ENCODE results near the gene SPEM3.

SPEM3 gene

GRCh38 chr17:7428557-7428956, at the start of gene SPEM3:
SPEM3 (plus strand) TSS chr17:7428857; CDS start chr17:7428903, 46 bp downstream.
- DNase-seq, result no peak

DNA sequence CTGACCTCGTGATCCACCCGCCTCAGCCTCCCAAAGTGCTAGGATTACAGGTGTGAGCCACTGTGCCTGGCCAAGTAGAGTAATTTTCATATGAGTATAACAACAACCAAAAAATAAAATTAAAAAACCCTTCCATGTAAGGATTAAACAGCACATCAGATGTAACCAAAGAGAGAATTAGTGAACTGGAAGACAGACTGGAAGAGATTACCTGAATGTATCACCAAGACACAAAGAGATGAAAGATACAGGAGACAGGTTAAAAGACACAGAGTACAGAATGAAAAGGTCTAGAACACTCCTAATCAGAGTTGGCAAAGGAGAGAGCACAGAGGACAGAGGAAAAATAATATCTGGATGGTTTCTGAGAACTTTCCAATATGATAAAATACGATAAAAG, 49.5 kb upstream of the SPEM3 start:
- DNase-seq, result no peak

DNA sequence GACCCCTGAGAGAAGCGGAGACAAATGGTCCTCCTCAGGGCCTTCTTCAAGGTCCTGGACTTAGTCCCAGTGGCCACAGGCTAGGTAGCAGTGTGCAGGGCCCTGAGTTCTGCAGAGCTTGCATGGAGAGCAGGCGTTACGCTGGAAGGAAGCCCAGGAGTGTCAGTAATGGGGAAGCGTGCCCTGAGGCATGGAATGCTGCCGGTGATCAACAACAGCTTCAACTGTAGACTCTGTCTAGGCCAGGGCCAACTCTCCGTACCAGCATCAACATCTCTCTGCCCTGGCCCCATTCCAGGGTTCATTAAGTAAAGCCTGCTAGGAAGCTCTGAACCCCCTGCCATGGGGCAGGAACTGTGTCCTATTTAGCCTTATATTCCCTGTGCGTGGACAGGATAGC, 48.3 kb upstream of the SPEM3 start:
- DNase-seq, result no peak

DNA sequence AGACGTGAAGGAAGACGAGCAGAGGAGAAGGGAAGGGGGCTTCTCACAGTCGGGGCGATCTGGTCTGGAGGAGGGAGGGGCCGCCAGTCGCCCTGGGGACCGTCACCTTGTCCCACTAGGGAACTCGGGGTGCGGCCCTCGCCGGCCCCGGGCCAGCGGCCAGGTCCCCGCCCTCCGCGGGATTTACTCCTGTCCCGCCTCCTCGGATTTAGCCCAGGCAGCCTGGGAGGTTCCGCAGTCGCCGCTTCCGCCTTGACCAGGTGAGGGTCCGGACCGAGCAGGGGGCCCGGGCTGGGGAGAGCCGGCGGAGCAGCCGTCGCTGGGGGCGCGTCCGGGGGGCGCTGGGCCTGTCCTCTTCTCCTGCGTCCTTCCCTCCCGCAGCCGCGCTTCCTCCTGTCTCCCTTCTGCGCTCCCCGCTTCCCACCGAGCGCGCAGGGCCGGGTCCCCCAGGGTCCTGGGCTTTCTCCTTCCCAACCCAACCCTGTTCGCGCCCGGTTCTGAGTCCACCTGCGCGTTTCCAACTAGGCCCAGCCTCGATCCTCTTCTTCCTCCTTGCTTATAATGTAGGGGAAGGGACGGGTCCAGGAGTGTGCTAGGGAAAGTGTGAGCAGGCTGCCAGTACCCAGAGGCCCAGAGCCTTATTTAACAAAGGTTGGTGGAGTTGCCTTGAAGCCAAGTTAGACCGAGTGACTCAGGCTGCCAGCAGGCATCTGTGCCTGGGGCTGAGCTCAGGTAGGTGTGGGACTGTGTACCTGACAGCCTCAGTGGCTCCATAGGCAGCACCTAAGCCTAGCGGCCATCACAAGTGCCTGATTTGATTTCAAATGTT, 47.6 kb upstream of the SPEM3 start, which contains the start of gene TNK1:
Gene TNK1, plus strand, starts transcription at position 235 of the 829 bp plus-strand sequence. CDS start 1,838 bp downstream, outside the sequence.
- DNase-seq, result no peak

DNA sequence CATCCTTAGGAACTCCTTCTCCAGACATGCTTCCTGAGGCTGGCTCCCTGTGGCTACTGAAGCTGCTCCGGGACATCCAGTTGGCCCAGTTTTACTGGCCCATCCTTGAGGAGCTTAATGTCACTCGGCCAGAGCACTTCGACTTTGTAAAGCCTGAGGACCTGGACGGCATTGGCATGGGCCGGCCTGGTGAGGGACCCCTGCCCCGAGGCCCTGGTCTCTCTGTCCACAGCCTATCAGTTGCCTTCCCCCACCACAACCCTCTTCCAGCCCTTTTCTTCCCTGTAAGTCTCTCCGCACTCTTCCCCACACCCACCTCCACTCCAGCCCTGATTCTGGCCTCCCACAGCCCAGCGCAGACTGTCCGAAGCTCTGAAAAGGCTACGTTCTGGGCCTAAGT, 45.8 kb upstream of the SPEM3 start:
- no peak for DNase-seq

GRCh38 chr17:7383371-7383741, 45.3 kb upstream of the SPEM3 start:
- no peak for DNase-seq

- DNase-seq, result no peak
These were observed 44.7 kb upstream of the SPEM3 start for GRCh38 chr17:7383742-7384488.

- no peak for DNase-seq
These were observed 44.1 kb upstream of the SPEM3 start for GRCh38 chr17:7384489-7385081.

DNA sequence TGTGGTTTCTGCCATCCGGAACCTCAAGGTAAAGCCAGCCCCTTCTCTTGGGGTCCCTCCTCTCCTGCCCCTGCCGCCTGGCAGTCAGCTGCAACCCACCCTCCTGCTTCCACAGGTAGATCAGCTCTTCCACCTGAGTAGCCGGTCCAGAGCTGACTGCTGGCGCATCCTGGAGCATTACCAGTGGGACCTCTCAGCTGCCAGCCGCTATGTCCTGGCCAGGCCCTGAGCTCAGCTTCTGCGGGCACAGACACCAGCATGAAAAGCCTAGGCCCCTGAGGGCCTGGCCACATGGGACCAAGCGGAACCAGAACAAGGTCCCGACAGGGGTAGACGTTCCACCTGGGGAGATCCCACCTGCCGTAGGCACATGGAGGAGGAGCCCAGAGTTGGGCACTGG, 39.8 kb upstream of the SPEM3 start:
- DNase-seq, result no peak

- no peak for DNase-seq
These were observed 38.4 kb upstream of the SPEM3 start for GRCh38 chr17:7389924-7390910.

- DNase-seq, result no peak
These were observed 37.4 kb upstream of the SPEM3 start for GRCh38 chr17:7391307-7391706.

GRCh38 chr17:7392696-7393612, 35.7 kb upstream of the SPEM3 start:
- no peak for DNase-seq

- no peak for DNase-seq
These were observed 34.8 kb upstream of the SPEM3 start for GRCh38 chr17:7393613-7394451.

DNA sequence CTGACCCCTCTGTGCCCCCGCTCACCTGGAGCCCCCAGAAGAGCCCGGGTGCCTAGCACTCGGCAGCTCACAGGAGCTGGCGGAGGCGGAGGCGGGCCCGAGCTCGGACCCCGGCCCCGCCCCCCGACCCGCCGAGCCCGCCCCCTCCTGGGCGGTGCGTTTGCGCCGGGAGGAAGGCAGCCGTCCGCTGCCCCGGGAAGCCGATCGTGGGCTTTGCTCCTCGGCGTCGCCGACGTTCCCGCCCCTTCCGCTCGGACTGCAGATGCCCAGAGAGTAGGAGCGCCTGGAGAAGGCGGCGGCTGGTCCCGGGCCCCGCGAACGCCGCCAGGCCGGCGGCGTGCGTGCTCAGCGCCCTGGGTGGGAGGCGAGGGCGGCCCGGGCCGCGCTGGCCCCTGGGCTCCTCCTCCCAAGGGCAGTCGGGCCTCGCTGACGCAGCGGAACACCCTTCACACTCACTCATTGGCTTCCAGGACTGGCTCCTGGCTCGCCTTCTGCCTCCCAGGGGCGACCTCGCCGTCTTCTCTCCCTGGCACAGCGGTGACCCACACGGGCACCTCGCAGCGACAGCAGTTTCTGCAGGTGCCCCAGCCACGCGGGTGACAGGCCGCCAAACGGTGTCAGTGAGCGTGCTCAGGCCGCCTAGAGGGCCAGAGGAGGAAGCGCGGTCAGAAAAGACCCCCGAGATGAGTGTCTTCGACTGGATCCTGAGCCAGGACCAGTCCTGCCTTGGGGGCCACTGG, 34.0 kb upstream of the SPEM3 start, which contains the start of gene PLSCR3:
Gene PLSCR3, minus strand, starts transcription at position 74 of the 740 bp plus-strand sequence. CDS start 415 bp downstream, outside the sequence.
- DNase-seq, result peak; percentile 40

DNA sequence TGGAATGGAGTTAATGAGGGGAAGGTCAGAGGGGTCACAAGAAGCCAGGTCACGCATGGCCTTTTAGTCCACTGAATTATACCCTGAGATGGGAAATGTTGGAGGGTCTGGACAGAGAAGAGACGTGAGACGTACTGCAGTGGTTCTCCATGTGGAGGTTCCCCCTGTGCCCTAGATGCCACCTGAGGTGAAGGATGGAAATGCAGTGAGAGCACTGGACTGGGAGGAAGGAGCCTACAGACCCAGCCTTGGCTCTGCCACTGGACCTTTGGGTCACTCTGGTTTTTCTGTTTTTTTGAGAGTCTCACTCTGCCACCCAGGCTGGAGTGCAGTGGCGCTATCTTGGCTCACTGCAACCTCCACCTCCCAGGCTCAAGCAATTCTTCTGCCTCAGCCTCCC, 32.5 kb upstream of the SPEM3 start:
- DNase-seq, result no peak

GRCh38 chr17:7398612-7399011, 30.0 kb upstream of the SPEM3 start:
- DNase-seq, result no peak

DNA sequence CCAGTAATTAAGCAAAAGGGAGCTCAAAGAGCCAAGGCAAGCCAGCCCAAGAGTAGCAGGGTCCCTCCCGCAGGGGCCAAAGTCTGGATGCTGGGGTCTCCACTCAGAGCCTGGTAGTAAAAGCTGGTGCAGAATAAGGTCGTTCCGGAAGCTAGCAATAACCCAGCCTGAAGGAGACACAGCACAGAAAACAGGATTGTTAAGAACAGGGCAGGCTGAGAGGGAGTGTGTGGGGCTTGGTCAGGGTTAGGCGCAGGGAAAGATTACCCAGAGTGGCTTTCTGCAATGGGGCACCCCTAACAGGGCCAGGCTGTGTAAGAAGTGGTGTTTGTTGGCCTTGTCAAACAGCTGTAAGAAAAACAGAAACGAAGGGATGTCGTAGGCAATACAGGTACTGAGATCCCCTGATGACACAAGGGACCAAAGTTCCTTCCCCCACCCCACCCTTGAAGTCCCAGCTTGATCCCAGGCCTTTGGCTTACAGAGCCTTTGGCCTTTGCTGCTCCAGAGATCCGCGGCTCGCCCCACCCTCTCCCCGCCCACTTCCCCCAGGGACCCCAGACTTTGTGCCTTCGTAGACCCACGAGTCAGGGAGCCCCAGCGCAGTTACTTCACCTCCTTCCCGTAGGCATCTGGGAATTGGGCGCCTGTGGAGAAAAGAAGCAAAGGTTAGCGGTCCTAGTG, 25.5 kb upstream of the SPEM3 start:
- no peak for DNase-seq

DNA sequence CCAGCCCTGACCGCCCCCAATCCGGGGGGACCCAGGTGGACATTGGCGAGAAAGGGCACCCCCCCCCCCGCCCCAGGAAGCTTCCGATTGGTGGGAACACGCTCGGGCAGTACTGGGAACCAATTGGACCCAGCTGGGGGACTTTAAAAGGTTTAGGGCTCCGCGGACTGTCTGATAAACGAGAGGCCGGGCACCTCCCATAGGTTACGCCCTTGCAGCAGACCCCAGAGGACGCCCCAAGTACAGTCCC, 25.0 kb upstream of the SPEM3 start:
- peak; percentile 61 for DNase-seq

All from DMS 273 treated with DMSO at 0.1 percent for 48 hours (cell line).